HG02981 (cell line): ENCODE results near the gene BMF.
"Not testable (repeated sequence)": the region's sequence is repeated elsewhere in the genome, so short reads cannot be mapped to it uniquely, and the experiment has no call there.

Experiments
- ATAC-seq: cut with Tn5 transposase; IDR thresholded peaks from one replicate; pipeline ENCODE4 v1.9.1; 2021; ENCODE audit warnings: mild to moderate bottlenecking, moderate library complexity; ENCODE audit not compliant: unreplicated experiment

The BMF gene

DNA sequence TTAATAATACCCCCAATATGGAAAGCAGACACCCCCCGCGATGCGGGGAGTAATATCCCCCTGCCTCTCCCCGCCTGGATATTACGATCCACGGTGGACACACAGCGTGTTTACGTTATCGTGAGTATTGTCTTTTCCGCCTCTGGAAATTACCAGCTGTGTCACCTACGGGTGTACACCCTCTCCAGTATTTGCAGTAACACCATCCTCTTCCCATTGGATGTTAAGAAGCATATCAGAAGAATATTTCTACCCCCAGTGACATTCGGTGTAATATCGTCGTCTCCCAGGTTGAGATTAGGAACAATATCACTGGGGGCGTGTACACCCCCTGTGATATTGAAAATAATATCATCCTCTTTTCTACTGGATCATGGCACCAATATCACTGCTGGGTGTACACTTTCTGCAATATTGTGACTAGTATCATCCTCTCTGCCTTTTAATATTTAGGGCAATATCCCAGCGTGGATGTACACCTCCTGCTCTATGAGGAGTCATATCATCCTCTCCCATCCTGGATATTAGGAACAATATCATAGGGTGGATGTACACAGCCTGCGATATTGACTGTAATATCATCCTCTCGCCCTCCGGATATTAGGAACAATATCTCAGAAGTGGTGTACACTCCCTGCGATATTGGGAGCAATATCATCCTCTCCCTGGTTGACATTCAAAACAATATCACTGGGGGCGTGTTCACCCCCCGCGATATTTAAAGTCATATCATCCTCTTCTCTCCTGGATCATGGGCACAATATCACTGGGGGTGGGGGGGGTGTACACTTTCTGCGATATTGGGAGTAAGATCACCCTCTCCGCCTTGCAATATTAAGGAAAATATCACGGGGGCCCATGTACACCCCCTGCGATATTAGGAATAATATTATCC, 20.3 kb upstream of the BMF start:
- ATAC-seq: no peak

- ATAC-seq: no peak
Measured at GRCh38 chr15:40125950-40126349, 17.3 kb upstream of the BMF start.

DNA sequence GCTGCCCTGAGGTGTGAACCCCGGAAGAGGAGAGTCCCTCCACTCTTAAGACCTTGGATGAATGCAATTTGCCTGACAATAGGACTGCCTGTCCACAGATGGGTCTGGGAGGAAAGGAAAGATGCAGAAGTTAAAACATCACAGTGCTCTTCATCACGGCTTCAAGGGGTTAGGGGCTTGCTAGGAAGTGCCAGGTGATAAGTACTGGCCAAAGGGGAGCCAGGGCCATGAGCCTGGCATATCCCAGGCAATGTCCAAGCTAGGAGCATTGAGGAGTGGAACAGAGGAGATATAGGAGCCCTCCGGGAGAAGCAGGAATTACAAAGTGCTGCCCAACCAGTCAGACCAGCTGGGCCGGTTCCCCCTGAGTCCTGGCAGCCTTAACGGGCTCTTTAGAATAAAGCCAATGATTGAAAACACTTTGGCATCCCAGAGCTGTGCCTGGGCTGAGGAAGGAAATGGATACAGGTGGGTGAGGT, 16.2 kb upstream of the BMF start:
- ATAC-seq: not testable (repeated sequence)

DNA sequence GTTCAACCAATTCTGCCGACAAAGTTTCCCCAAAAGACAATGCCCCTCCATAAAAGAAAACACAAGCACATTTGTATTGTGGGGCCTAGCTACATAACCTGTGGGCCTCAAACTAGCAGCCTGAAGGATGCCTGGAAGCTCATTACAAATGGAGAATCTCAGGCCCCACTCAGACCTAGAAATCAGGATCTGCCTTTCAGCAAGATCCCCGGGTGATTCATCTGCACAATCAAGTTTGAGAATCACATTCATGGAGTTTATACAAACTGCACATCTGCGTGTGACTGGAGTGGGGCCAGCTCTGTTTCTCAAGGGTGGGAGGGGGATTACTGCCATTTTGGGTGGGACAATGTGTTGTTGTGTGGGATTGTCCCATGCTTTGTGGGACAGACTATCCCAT, 15.7 kb upstream of the BMF start:
- ATAC-seq: not testable (repeated sequence)

- not testable (repeated sequence) for ATAC-seq
Measured at GRCh38 chr15:40123863-40124262, 15.2 kb upstream of the BMF start.

GRCh38 chr15:40122989-40123388, 14.3 kb upstream of the BMF start:
- ATAC-seq: not testable (repeated sequence)

DNA sequence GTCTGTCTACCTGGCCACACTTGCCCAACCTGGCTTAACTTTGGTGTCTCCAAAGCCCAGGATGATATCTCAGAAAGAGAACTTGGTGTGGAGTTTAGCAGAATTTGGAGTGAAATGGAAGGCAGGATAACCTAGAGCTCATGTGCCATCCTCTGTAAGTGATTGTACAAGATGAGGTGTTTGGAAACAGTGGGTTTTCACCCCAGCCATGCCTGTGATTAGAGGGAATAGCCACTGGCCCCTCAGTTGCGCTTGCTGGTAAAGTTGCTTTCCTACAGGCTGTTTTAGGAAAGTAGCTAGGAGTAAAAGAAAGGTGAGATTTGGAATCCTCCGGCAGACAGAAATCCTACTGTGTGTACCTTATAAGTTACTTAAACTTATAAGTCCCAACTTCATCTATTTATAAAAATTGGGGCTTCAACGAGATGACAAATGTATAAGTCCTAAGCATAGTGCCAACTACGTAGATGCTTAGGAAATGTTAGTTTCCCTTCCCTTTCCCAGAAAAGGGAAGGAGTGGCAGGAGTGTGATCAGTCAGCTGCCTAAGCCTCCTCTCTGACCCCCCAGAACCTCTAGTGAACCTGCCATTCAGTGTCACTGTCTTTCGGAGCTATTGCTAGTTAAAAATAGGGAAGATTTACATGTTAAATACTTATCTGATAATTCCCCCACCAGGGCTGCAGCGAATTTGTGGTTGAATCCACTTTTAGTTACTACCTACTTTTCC, 13.4 kb upstream of the BMF start:
- no peak for ATAC-seq

DNA sequence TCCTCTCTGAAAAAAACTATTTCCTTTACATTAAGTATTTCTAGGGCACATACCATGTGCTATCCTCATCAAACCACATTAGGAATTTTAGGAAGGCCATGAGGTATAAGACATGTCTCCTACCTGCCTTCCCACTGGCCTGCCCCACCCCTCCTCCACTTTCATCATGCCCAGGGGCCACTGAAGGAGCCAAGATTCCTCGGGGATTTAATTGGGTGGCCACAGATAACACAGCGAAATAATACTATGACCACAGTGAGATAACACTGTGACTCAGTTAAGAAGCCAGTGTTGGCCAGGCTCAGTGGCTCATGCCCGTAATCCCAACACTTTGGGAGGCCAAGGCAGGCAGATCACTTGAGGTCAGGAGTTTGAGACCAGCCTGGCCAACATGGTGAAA, 9.8 kb upstream of the BMF start:
- no peak for ATAC-seq

- peak; percentile 93 for ATAC-seq
Measured at GRCh38 chr15:40115670-40116093, 7.0 kb upstream of the BMF start.

GRCh38 chr15:40115106-40115505, 6.4 kb upstream of the BMF start:
- ATAC-seq: not testable (repeated sequence)

DNA sequence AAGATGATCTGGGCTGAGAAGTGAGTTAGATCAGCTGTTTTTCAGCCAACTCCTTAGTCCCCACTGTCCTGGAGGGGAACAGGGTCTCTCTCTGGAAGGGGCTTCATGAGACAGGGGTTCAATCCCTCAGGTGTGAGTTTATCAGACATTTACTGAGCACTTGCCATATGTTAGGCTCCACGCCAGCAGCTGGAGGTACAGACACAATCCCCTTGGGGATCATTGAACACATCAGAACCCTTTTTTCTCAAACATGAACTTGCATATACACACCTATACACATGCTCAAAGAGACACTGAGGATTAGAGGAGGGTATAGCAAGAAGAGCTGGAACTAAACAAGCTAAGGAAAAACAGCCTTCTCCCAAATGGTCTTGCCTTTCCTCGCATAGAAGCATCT, 5.5 kb upstream of the BMF start:
- ATAC-seq: no peak

GRCh38 chr15:40112789-40113188, 4.1 kb upstream of the BMF start:
- ATAC-seq: no peak

- no peak for ATAC-seq
Measured at GRCh38 chr15:40111888-40112287, 3.2 kb upstream of the BMF start.

GRCh38 chr15:40110866-40111550, 2.3 kb upstream of the BMF start:
- no peak for ATAC-seq

DNA sequence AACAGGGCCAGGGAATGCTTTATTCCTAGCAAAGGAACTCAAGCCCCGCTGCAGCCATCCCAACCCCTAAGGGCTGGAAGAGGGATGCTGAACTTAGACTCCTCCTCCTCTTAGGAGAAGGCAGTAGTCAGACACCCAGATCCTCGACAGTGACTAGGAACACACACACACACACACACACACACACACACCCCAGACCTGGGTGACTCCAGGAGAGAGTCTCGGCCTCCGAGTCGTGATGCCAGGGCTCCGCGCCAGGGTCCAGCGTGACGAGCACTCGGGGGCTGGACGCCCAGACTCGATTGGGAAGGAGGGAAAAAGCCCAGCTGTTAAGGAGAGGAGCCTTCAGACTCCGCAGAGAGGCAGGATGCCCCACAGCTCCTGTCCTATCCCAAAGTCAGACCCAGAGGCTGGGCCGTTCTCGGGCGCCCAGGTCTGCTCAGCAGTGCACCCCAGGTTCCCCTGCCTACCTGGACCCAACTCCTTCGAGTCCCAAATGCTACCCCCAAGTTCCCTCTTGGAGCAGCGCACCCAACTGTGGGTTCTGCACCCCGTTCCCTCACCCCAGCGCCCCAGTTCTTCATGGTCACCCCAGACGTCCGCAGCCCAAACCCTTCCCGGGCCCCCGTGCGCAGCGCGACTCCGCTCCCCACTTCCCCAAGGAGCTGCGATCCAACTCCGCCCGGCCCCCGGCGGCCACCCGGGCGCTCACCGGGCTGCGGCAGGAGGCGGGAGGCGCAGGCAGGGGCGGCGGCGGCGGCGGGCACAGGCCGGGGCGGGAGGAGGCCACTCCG, 421 bp downstream of the BMF start:
- ATAC-seq: peak; percentile 1

DNA sequence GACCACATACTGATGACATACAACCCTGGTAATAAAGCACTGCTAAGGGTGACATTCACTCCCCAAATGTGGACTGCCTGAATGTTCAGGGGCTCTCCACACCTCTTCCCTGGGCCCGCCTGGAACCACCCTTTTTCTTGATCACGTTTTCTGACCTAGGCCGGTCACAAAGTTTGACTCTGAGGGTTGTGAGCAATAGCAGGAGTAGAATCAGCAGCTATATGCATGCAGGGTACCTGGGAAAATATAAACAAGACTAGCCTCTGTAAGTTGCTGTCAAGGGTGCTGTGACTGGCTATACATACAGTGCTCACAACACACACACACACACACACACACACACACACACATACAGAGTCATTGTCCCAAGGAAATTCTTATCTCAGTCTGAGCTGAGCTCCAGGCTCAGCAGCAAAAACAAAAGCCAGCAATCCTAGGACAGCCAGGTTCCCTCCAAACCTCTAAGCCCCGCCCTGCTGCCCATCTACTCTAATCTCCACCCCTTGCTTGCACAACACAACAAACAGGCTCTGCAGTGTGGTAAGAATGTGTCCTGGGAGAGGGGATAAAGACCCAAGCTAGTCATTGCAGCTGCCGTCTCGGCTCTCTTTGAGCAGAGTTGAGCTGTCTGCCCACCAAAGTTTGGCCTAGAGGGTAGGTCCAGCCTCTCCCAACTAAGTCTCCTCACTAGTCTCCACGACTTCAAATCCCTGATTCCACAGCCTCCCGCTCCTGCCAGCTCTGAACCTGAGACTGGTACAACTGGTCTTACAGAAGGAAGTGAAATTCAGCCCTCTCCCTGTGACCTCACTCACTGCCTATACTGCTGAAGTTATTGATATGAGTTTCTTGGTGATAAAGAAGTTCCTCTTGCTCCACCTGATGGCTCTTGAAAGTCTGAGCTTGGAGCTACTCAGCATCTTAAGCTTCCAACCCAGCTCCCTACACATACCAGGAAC, 2.2 kb downstream of the BMF start:
- ATAC-seq: no peak

- ATAC-seq: no peak
Measured at GRCh38 chr15:40105517-40106202, 3.0 kb downstream of the BMF start.

DNA sequence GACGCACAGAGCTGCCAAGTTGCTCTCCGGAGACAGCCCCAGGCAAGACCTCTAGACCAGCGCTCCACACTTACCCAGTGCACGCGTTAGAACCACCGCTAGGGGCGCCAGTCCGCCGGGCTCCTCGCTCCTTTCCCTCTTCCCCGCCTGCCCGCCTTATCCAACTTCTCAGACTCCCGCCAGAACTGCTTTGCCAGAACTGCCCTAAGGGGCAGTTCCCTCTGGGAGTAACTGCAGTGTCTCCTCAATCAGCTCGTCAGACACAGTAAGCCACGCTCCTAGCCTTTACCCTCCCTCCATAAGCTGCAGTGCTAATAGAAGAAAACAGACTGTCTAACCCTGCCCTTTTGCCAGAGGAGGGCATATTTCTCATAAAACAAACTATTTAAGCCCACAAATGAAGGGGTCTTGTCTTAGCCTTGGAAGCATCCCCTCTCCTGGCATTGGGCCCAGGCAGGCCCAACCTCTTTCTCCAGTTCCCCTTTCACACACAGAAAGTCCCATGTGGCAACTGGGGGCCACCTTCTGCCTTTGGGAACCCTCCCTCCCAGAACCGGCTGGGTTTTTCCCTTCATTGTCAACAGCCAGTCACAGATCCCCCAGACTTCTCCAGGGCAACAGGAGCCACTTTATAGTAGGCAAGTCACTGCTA, 3.7 kb downstream of the BMF start:
- ATAC-seq: peak; percentile 22
